Measurements from ENCODE around the gene LRRC25.
A peak's percentile ranks its signal among the peaks of the same experiment; 100 is the strongest.

- TF ChIP-seq CTCF (IDR thresholded peaks at IDR 0.05) = peak; percentile 58 to 76 (median 68)
- TF ChIP-seq POLR2A (IDR thresholded peaks at IDR 0.05) = no peak
Observed at GRCh38 chr19:18349524-18350128, 47.8 kb downstream of the LRRC25 start.
